GM12892 (cell line): Measurements from ENCODE around the gene PROKR2.

Experiments
- DNase-seq: peaks from one replicate; pipeline ENCODE4 v3.0.0; 2011; ENCODE audit not compliant: insufficient read length
- FAIRE-seq: peaks from 2 replicates; lab custom pipeline; 2011; peaks lifted over from hg19 to GRCh38; lab: Jason Lieb, UNC
- POLR2A ChIP-seq: IDR thresholded peaks from 2 replicates; pipeline ENCODE4 v1.6.1; 2011; ENCODE audit warnings: low read depth, low read length, control low read depth
- POLR2AphosphoS5 ChIP-seq: IDR thresholded peaks from 2 replicates; pipeline ENCODE4 v1.6.1; 2011; ENCODE audit warnings: low read depth, low read length, control low read depth
- TAF1 ChIP-seq: IDR thresholded peaks from 2 replicates; pipeline ENCODE4 v1.6.1; 2011; ENCODE audit warnings: low read depth, mild to moderate bottlenecking, control low read depth, low read length, borderline replicate concordance

Gene PROKR2

GRCh38 chr20:5342021-5342420, 25.3 kb upstream of the PROKR2 start:
- no peak for TF ChIP-seq POLR2AphosphoS5
- no peak for TF ChIP-seq TAF1
- TF ChIP-seq POLR2A: no peak
- FAIRE-seq (no peak), DNase-seq (no peak)

GRCh38 chr20:5331340-5331739, 14.6 kb upstream of the PROKR2 start:
- no peak for TF ChIP-seq TAF1
- no peak for TF ChIP-seq POLR2AphosphoS5
- TF ChIP-seq POLR2A: no peak
- no peak for DNase-seq
- no peak for FAIRE-seq

DNA sequence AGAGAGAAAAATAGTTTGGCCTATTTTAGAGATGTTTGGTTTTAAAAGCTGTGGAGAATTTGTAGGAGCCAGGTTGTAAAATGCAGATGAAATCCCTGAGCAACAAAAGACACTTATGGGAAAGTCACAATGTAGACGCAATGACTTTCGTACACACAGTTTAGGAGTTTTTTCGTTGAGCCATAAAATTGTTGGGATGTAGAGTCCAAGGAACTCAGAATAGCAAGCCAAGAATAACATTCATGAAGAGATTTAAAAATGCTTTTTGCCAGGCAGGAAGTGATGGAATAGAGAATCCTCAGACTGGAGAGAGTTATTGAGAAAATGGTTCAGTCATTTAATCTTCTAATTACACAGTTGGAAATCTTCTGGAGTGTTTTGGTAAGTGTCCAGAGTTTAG, 11.5 kb upstream of the PROKR2 start:
- TF ChIP-seq POLR2A: no peak
- no peak for TF ChIP-seq TAF1
- no peak for TF ChIP-seq POLR2AphosphoS5
- FAIRE-seq (no peak), DNase-seq (no peak)

GRCh38 chr20:5327356-5327755, 10.6 kb upstream of the PROKR2 start:
- DNase-seq (no peak), FAIRE-seq (no peak)
- TF ChIP-seq TAF1 (no peak), POLR2AphosphoS5 (no peak), POLR2A (no peak)

GRCh38 chr20:5315807-5316187, 957 bp downstream of the PROKR2 start:
- FAIRE-seq (no peak), DNase-seq (no peak)
- TF ChIP-seq POLR2AphosphoS5 (no peak), POLR2A (no peak), TAF1 (no peak)

DNA sequence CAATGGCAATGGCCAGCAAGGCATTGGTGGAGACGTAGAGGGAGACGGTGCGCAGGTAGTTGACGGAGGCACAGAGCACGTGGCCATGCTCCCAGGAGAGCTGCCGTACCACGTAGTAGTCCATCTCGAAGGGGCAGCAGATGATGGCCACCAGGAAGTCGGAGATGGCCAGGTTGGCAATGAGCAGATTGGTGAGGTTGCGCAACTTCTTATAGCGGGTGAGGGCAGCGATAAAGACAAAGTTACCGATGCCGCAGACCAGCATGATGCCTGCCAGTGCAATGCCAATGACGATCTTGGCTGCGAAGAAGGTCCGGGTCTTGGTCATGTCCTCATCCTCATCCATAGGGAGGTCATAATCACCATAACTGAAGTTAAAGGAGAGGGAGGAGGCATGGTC, 2.8 kb downstream of the PROKR2 start:
- FAIRE-seq (no peak), DNase-seq (no peak)
- TF ChIP-seq POLR2AphosphoS5: no peak
- TF ChIP-seq TAF1: no peak
- TF ChIP-seq POLR2A: no peak

GRCh38 chr20:5312518-5312917, 4.2 kb downstream of the PROKR2 start:
- DNase-seq (no peak), FAIRE-seq (no peak)
- TF ChIP-seq POLR2A: no peak
- TF ChIP-seq TAF1: no peak
- no peak for TF ChIP-seq POLR2AphosphoS5

GRCh38 chr20:5309971-5310370, 6.8 kb downstream of the PROKR2 start:
- DNase-seq (no peak), FAIRE-seq (no peak)
- no peak for TF ChIP-seq POLR2A
- no peak for TF ChIP-seq TAF1
- TF ChIP-seq POLR2AphosphoS5: no peak

- no peak for FAIRE-seq
- no peak for DNase-seq
Measured at GRCh38 chr20:5298811-5299210, 17.9 kb downstream of the PROKR2 start.

DNA sequence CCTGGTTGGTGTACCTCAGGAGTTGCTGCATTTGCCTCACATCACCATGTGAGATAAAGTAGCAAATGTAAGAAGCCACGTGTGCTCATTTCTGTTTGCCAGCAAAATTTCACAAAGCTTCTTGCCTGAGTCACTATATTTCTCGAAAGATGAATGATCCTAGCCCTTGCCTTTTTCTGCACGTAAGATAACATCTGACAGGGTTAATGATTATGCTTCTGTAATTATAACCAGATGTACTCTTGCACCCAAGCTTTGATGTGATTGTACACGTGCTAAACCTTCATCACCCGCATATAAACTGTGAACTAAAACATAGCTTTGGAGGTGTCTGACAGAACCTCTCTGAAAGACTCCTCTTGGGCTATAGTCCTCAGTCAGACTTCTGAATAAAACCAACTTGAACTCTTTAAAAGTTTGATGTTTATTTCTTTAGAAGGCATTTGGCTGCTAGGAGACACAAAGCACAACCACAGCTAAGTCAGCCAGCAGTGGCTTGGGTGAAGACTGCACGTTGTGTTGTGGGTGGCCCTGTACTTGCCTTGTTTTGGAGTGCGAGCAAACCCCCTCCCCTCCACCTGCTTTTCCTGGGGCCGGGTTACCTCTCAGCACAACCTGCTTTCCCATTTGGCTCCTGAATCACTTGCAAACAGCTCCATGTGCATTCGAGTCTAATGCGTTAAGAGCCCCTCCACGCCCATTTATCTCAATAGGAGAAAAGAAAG, 19.3 kb downstream of the PROKR2 start:
- DNase-seq (no peak), FAIRE-seq (no peak)
- TF ChIP-seq POLR2A: no peak
- TF ChIP-seq TAF1: no peak
- TF ChIP-seq POLR2AphosphoS5: no peak

More at GRCh38 chr20:5298811-5299210, 17.9 kb downstream of the PROKR2 start:
- no peak for TF ChIP-seq TAF1
- no peak for TF ChIP-seq POLR2A
- TF ChIP-seq POLR2AphosphoS5: no peak

DNA sequence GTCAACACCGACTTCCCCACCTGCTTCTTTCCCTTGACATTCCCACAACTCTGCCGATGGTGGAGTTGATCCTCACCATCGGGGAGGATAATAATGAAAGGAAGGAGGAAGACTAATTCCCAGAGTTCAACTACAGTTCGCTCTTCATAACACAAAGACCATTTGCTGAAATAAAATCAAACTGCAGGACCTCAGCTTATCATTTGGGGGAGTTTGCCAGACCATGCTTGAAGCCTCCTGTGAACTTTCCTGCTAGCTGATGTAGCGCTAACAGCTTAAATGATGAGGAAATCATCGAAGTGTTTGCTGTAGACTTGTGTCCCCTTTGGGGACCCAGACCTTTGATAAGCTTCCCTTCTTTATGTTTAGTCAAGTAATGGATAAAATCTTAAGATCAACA, 26.2 kb downstream of the PROKR2 start:
- DNase-seq (no peak), FAIRE-seq (no peak)
- TF ChIP-seq TAF1 (no peak), POLR2A (no peak), POLR2AphosphoS5 (no peak)

DNA sequence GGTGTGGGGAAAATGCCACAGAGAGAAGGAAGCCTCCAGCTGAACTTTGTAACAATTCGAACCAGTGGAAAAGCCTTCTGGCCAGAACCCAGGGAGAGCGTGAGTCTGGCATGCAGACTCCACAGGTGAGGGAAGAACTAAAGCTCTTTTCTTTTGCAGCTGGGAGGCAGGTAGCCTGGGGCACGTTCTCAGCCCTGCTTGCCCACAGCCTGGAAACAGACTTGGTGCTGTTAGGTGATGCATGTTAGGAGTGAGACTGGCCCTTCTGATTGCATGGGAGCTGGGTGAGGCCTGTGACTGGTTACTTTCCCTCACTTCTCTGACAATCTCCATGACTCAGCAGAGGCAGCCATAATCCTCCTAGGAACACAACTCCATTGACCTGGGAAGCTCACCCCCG, 34.2 kb downstream of the PROKR2 start:
- no peak for TF ChIP-seq POLR2A
- TF ChIP-seq TAF1: no peak
- no peak for TF ChIP-seq POLR2AphosphoS5
- FAIRE-seq: no peak
- no peak for DNase-seq
